HepG2 (cell line): ENCODE measurements around the gene DNAJA2. TPM values are rescaled to one million over a fixed set of nuclear protein-coding genes. Genes with fewer than 3 reads are reported as not detected.

ENCODE experiments used
- ATAC-seq: fragments of 200-7000 bp; cut with Tn5 transposase; 3 replicates; pipeline ENCODE4 v1.9.1; 2020; ENCODE audit warnings: mild to moderate bottlenecking, moderate library complexity
- BruUV-seq: library from RNA; stranded (reverse); fragments of 400-500 nt; replicated peaks from 2 replicates; lab custom pipeline; 2021; lab: Mats Ljungman, UMichigan
- CTCF ChIA-PET: fragments of 300-600 bp; formaldehyde crosslinking; extraction: SDS; loops from one replicate; lab custom pipeline; 2021; ENCODE audit warnings: low total read pairs, inconsistent platforms, low intra/inter-chr PET ratio; lab: Yijun Ruan, JAX
- POLR2A ChIA-PET: fragments of 350-600 bp; sonication (Branson Sonifier 250); formaldehyde crosslinking; loops from one replicate; lab custom pipeline; 2020; ENCODE audit warnings: antibody characterized with exemption, inconsistent platforms; lab: Yijun Ruan, JAX
- DNase-seq: peaks from one replicate; pipeline ENCODE4 v3.0.0-alpha.2; 2015; ENCODE audit warnings: low spot score
- FAIRE-seq: peaks from 3 replicates; lab custom pipeline; 2011; peaks lifted over from hg19 to GRCh38; lab: Jason Lieb, UNC
- H2AFZ ChIP-seq: one replicate; pipeline ENCODE4 v1.6.1; 2011; ENCODE audit warnings: low read length, inconsistent platforms
- H3K27ac ChIP-seq: fragments of 300-600 bp; 3 replicates; pipeline ENCODE4 v1.8.0; 2011; ENCODE audit warnings: mixed run types, mild to moderate bottlenecking, mixed read lengths, low read length, inconsistent platforms; ENCODE audit not compliant: insufficient read depth; ENCODE audit errors: extremely low read length
- H3K27me3 ChIP-seq, 2 experiments: fragments of 200-600 bp in 1 of 2; 2 replicates in 1 of 2; 3 replicates in 1 of 2; pipeline versions ENCODE4 v1.6.0 to v1.8.0; 2011; ENCODE audit warnings: low read length in 2 of 2, mild to moderate bottlenecking in 2 of 2, moderate library complexity in 2 of 2, inconsistent platforms in 1 of 2; ENCODE audit not compliant: insufficient read depth in 2 of 2, control insufficient read depth in 1 of 2
- H3K36me3 ChIP-seq, 2 experiments: fragments of 200-600 bp in 1 of 2; replicated peaks in 1 of 2; 2 replicates in 1 of 2; 3 replicates in 1 of 2; pipeline versions ENCODE4 v1.5.1 to v1.8.0; 2011; ENCODE audit warnings: low read length in 2 of 2, inconsistent platforms in 1 of 2; ENCODE audit not compliant: insufficient read depth in 2 of 2, control insufficient read depth in 1 of 2
- H3K4me1 ChIP-seq: 2 replicates; pipeline ENCODE4 v1.5.1; 2012; ENCODE audit warnings: low read length, inconsistent platforms; ENCODE audit not compliant: insufficient read depth
- H3K4me2 ChIP-seq: 2 replicates; pipeline ENCODE4 v1.6.0; 2011; ENCODE audit warnings: low read depth, low read length, inconsistent platforms
- H3K4me3 ChIP-seq, 3 experiments: fragments of 200-600 bp in 1 of 3; sonication (generic), shearing (Covaris generic) in 1 of 3; replicated peaks in 1 of 3; 2 replicates each; pipeline ENCODE4 v1.5.1; 2011 to 2016; ENCODE audit warnings: low read length in 3 of 3, inconsistent platforms in 2 of 3, low read depth in 2 of 3, mild to moderate bottlenecking in 2 of 3, control low read depth in 1 of 3, mixed read lengths in 1 of 3; ENCODE audit not compliant: insufficient read depth in 1 of 3
- H3K79me2 ChIP-seq: one replicate; pipeline ENCODE4 v1.6.1; 2011; ENCODE audit warnings: low read length, inconsistent platforms; ENCODE audit not compliant: insufficient read depth
- H3K9ac ChIP-seq: 2 replicates; pipeline ENCODE4 v1.6.0; 2011; ENCODE audit warnings: mild to moderate bottlenecking, low read depth, low read length, inconsistent platforms; ENCODE audit not compliant: insufficient read depth
- H3K9me3 ChIP-seq: 2 replicates; pipeline ENCODE4 v1.5.1; 2012; ENCODE audit warnings: mild to moderate bottlenecking, low read length
- H4K20me1 ChIP-seq: 2 replicates; pipeline ENCODE4 v1.6.0; 2011; ENCODE audit warnings: inconsistent platforms, mild to moderate bottlenecking, low read length, moderate library complexity; ENCODE audit not compliant: insufficient read depth
- LCORL ChIP-seq, 2 experiments: fragments of 450-650 bp in 1 of 2; sonication (generic) in 1 of 2; formaldehyde crosslinking in 1 of 2; IDR thresholded peaks; 2 replicates each; pipeline versions ENCODE4 v1.5.0 to v1.6.1; 2017 to 2020; ENCODE audit warnings: antibody characterized with exemption in 1 of 2, missing genetic modification reagents in 1 of 2
- NFYB ChIP-seq: sonication (generic); formaldehyde crosslinking; IDR thresholded peaks from 2 replicates; pipeline ENCODE4 v1.4.0; 2020; ENCODE audit warnings: missing genetic modification reagents
- PAX8 ChIP-seq: sonication (generic); formaldehyde crosslinking; IDR thresholded peaks from 2 replicates; pipeline ENCODE4 v1.8.0; 2022; ENCODE audit warnings: mild to moderate bottlenecking, missing genetic modification reagents, borderline replicate concordance
- PBX2 ChIP-seq: IDR thresholded peaks from 2 replicates; pipeline ENCODE4 v1.6.1; 2016; ENCODE audit warnings: control low read depth
- SNAPC4 ChIP-seq: sonication (generic); formaldehyde crosslinking; IDR thresholded peaks from 2 replicates; pipeline ENCODE4 v1.4.0; 2020; ENCODE audit warnings: mild to moderate bottlenecking, missing genetic modification reagents
- SOX5 ChIP-seq: IDR thresholded peaks from 2 replicates; pipeline ENCODE4 v1.6.1; 2016; ENCODE audit warnings: borderline replicate concordance
- TBP ChIP-seq: sonication (generic); formaldehyde crosslinking; IDR thresholded peaks from 2 replicates; pipeline ENCODE4 v1.5.0; 2020; ENCODE audit warnings: missing genetic modification reagents
- ZBTB49 ChIP-seq: sonication (generic); formaldehyde crosslinking; IDR thresholded peaks from 2 replicates; pipeline ENCODE4 v1.4.0; 2020; ENCODE audit warnings: missing genetic modification reagents, borderline replicate concordance
- ZNF296 ChIP-seq: sonication (generic); formaldehyde crosslinking; conservative IDR thresholded peaks from 2 replicates; pipeline ENCODE4 v1.5.0; 2020; ENCODE audit warnings: mild to moderate bottlenecking, missing genetic modification reagents
- ZNF773 ChIP-seq: sonication (generic); formaldehyde crosslinking; IDR thresholded peaks from 2 replicates; pipeline ENCODE4 v1.4.0; 2020; ENCODE audit warnings: missing genetic modification reagents, borderline replicate concordance
- ZNF775 ChIP-seq: sonication (generic); formaldehyde crosslinking; IDR thresholded peaks from 2 replicates; pipeline ENCODE4 v1.4.0; 2020; ENCODE audit warnings: missing genetic modification reagents, mild to moderate bottlenecking, moderate library complexity, borderline replicate concordance
- ZSCAN25 ChIP-seq: sonication (generic); formaldehyde crosslinking; IDR thresholded peaks from 2 replicates; pipeline ENCODE4 v1.8.0; 2022; ENCODE audit warnings: mild to moderate bottlenecking, missing genetic modification reagents
- WGBS: methylation state at CpG from one replicate; pipeline ENCODE4 v1.1.6; 2017; ENCODE audit warnings: low lambda C conversion rate; 5-methylcytosine and 5-hydroxymethylcytosine counted together
- in situ Hi-C: cut with HindIII; loops from 2 replicates; pipeline ENCODE4 v1.10.0; 2017; ENCODE audit warnings: low pct_unique_long_range_greater_than_20kb; ENCODE audit not compliant: extremely low pct_ligation_motif_present
- intact Hi-C: fragments of 100-400 bp; cut with micrococcal nuclease; formaldehyde crosslinking; loops from one replicate; pipeline ENCODE4 v1.10.0; 2022; ENCODE audit not compliant: unreplicated experiment
- polyA plus RNA-seq, 8 experiments: library from polyadenylated mRNA; depleted of rRNA in 3 of 8; stranded (reverse) in 7 of 8; unstranded in 1 of 8; fragments of >200 nt; fragmentation: Illumina TruSeq in 4 of 8; extraction: Trizol in 4 of 8; gene quantifications; 2 replicates each; pipeline versions ENCODE4 v1.2.1 to v1.2.3, GENCODE V29; 2011 to 2016; ENCODE audit warnings: low read depth in 4 of 8, missing spikeins in 1 of 8, mixed read lengths in 1 of 8; ENCODE audit not compliant: insufficient read depth in 1 of 8
- total RNA-seq, 5 experiments: library from RNA; depleted of rRNA; stranded (reverse); fragments of >200 nt; fragmentation: Illumina TruSeq; extraction: Trizol; gene quantifications; 2 replicates each; pipeline ENCODE4 v1.2.3, GENCODE V29; 2016; ENCODE audit warnings: low read depth in 1 of 5

DNAJA2 gene
- total and polyA plus RNA-seq, 2 of the 13 experiments (the other 11 are each of a cell fraction or from before 2014, with no cell fraction given) = 25.4 to 176 TPM

GRCh38 chr16:46997844-46998243, 24.4 kb upstream of the DNAJA2 start:
- H3K4me2 ChIP-seq = no peak overlapping the region
- no peaks in the 10 kb centered on the region for H4K20me1 ChIP-seq
- no peak for ATAC-seq
- no peak overlapping the region for H3K9ac ChIP-seq
- ChIA-PET POLR2A (no interaction called here), CTCF (no interaction called here)
- in situ Hi-C loops = no loop called here
- DNase-seq = no peak
- FAIRE-seq = no peak
- no peaks in the 10 kb centered on the region; a peak in 1 of 5 replicates for H3K27me3 ChIP-seq
- no peaks in the 10 kb centered on the region for H3K79me2 ChIP-seq
- H3K4me1 ChIP-seq = peaks cover 18% of the 10 kb centered on the region
- H3K9me3 ChIP-seq = no peaks in the 10 kb centered on the region
- intact Hi-C loops = no loop called here
- WGBS = 79% methylated on average over 3 of the region's 3 CpGs
- BruUV-seq = no TSS peak
- no peak overlapping the region for H3K27ac ChIP-seq
- no peaks in the 10 kb centered on the region for H3K36me3 ChIP-seq
- no peak overlapping the region for H3K4me3 ChIP-seq
- no peak overlapping the region for H2AFZ ChIP-seq
- no peak for TF ChIP-seq LCORL (IDR thresholded peaks at IDR 0.05)
- no peak for TF ChIP-seq LCORL (CRISPR knock-in tag; IDR thresholded peaks at IDR 0.05)
- TF ChIP-seq ZBTB49 (CRISPR knock-in tag) = no peak
- TF ChIP-seq ZNF775 (CRISPR knock-in tag) = no peak
- TF ChIP-seq PBX2 (CRISPR knock-in tag) = no peak
- TF ChIP-seq SOX5 (CRISPR knock-in tag) = no peak
- no peak for TF ChIP-seq ZSCAN25
- no peak for TF ChIP-seq PAX8
- TF ChIP-seq TBP (CRISPR knock-in tag) = no peak
- no peak for TF ChIP-seq NFYB (CRISPR knock-in tag)
- TF ChIP-seq ZNF773 (CRISPR knock-in tag) = no peak
- no peak for TF ChIP-seq SNAPC4 (CRISPR knock-in tag)
- no peak for TF ChIP-seq ZNF296 (CRISPR knock-in tag)
